ENCODE measurements around the gene PRSS27. TPM values are rescaled to one million over a fixed set of nuclear protein-coding genes. Genes with fewer than 3 reads are reported as not detected.

PRSS27 gene
- total RNA-seq, 1 donor from 2014 or later = 2.3 TPM

DNA sequence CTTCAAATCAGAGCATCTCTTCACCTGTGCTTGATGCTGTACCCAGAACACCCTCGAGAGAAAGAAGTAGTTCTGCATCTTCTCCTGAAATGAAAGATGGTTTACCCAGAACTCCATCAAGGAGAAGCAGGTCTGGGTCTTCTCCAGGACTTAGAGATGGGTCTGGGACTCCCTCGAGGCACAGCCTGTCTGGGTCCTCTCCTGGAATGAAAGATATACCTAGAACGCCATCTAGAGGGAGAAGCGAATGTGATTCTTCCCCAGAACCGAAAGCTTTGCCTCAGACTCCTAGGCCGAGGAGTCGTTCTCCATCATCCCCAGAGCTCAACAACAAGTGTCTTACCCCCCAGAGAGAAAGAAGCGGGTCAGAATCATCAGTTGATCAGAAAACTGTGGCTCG, 44.7 kb upstream of the PRSS27 start:
- H3K36me3 ChIP-seq (ENCODE audit: insufficient read depth, low read length) = peaks cover 96% of the 10 kb centered on the region
- H3K27ac Mint-ChIP-seq (ENCODE audit: unreplicated experiment) = no peak overlapping the region
- H2AFZ ChIP-seq (ENCODE audit: low read depth, low read length) = no peak overlapping the region
- H3K4me2 ChIP-seq (ENCODE audit: low read length) = no peak overlapping the region
- TF ChIP-seq, protein P1, sequence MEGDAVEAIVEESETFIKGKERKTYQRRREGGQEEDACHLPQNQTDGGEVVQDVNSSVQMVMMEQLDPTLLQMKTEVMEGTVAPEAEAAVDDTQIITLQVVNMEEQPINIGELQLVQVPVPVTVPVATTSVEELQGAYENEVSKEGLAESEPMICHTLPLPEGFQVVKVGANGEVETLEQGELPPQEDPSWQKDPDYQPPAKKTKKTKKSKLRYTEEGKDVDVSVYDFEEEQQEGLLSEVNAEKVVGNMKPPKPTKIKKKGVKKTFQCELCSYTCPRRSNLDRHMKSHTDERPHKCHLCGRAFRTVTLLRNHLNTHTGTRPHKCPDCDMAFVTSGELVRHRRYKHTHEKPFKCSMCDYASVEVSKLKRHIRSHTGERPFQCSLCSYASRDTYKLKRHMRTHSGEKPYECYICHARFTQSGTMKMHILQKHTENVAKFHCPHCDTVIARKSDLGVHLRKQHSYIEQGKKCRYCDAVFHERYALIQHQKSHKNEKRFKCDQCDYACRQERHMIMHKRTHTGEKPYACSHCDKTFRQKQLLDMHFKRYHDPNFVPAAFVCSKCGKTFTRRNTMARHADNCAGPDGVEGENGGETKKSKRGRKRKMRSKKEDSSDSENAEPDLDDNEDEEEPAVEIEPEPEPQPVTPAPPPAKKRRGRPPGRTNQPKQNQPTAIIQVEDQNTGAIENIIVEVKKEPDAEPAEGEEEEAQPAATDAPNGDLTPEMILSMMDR (IDR thresholded peaks at IDR 0.05; ENCODE audit: insufficient read depth, low read depth, low read length) = no peak
- TF ChIP-seq EZH2 (IDR thresholded peaks at IDR 0.05; ENCODE audit: insufficient read depth, low read length) = no peak
- H3K79me2 ChIP-seq (ENCODE audit: insufficient read depth, low read length) = peaks cover 100% of the 10 kb centered on the region
- H3K4me3 Mint-ChIP-seq (ENCODE audit: unreplicated experiment) = no peak overlapping the region
- H3K4me1 Mint-ChIP-seq (ENCODE audit: low read depth, unreplicated experiment) = peaks cover 3% of the 10 kb centered on the region
- peaks cover 100% of the 10 kb centered on the region for H4K20me1 ChIP-seq (ENCODE audit: insufficient read depth, low read length)
- H3K36me3 Mint-ChIP-seq (ENCODE audit: low read depth, unreplicated experiment) = peaks cover 81% of the 10 kb centered on the region
- H3K9me3 ChIP-seq (ENCODE audit: insufficient read depth, low read depth, low read length) = peaks cover 2% of the 10 kb centered on the region
- no peaks in the 10 kb centered on the region for H3K4me1 ChIP-seq (ENCODE audit: insufficient read depth, low read length)
- no peaks in the 10 kb centered on the region for H3K27me3 ChIP-seq (ENCODE audit: insufficient read depth, low read length)
- no peak for FAIRE-seq
- no peaks in the 10 kb centered on the region for H3K27me3 Mint-ChIP-seq (ENCODE audit: low read depth, unreplicated experiment)
- peaks cover 2% of the 10 kb centered on the region for H3K9me3 Mint-ChIP-seq (ENCODE audit: unreplicated experiment)
- H3K27ac ChIP-seq (ENCODE audit: low read depth, low read length) = no peak overlapping the region
- no peak for DNase-seq (ENCODE audit: low read depth)
- H3K4me3 ChIP-seq (ENCODE audit: insufficient read depth, low read depth, low read length) = no peak overlapping the region
- H3K9ac ChIP-seq (ENCODE audit: low read length) = no peak overlapping the region

DNA sequence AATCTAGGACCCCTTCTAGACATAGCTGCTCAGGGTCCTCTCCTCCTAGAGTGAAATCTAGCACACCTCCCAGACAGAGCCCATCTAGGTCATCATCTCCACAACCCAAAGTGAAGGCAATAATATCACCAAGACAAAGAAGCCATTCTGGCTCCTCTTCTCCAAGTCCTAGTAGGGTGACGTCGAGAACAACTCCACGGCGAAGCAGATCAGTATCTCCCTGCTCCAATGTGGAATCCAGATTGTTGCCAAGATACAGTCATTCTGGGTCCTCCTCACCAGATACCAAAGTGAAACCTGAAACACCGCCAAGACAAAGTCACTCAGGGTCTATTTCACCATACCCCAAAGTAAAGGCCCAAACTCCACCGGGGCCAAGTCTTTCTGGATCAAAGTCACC, 43.1 kb upstream of the PRSS27 start:
- Mint-ChIP-seq H3K36me3 (ENCODE audit: low read depth, unreplicated experiment) (peaks cover 79% of the 10 kb centered on the region), H3K27me3 (ENCODE audit: low read depth, unreplicated experiment) (no peaks in the 10 kb centered on the region), H3K4me1 (ENCODE audit: low read depth, unreplicated experiment) (peaks cover 3% of the 10 kb centered on the region), H3K9me3 (ENCODE audit: unreplicated experiment) (peaks cover 2% of the 10 kb centered on the region), H3K4me3 (ENCODE audit: unreplicated experiment) (no peak overlapping the region), H3K27ac (ENCODE audit: unreplicated experiment) (no peak overlapping the region)
- peaks cover 100% of the 10 kb centered on the region for H3K79me2 ChIP-seq (ENCODE audit: insufficient read depth, low read length)
- peaks cover 2% of the 10 kb centered on the region for H3K9me3 ChIP-seq (ENCODE audit: insufficient read depth, low read depth, low read length)
- no peak overlapping the region for H3K4me3 ChIP-seq (ENCODE audit: insufficient read depth, low read depth, low read length)
- H3K36me3 ChIP-seq (ENCODE audit: insufficient read depth, low read length) = peaks cover 100% of the 10 kb centered on the region
- FAIRE-seq = no peak
- H3K4me1 ChIP-seq (ENCODE audit: insufficient read depth, low read length) = no peaks in the 10 kb centered on the region
- no peak overlapping the region for H3K27ac ChIP-seq (ENCODE audit: low read depth, low read length)
- no peak for DNase-seq (ENCODE audit: low read depth)
- peaks cover 100% of the 10 kb centered on the region for H4K20me1 ChIP-seq (ENCODE audit: insufficient read depth, low read length)
- H3K4me2 ChIP-seq (ENCODE audit: low read length) = no peak overlapping the region
- no peak overlapping the region for H3K9ac ChIP-seq (ENCODE audit: low read length)
- no peak overlapping the region for H2AFZ ChIP-seq (ENCODE audit: low read depth, low read length)
- TF ChIP-seq EZH2 (IDR thresholded peaks at IDR 0.05; ENCODE audit: insufficient read depth, low read length) = no peak
- TF ChIP-seq, protein P1 (IDR thresholded peaks at IDR 0.05; ENCODE audit: insufficient read depth, low read depth, low read length) = no peak
- no peaks in the 10 kb centered on the region for H3K27me3 ChIP-seq (ENCODE audit: insufficient read depth, low read length)

DNA sequence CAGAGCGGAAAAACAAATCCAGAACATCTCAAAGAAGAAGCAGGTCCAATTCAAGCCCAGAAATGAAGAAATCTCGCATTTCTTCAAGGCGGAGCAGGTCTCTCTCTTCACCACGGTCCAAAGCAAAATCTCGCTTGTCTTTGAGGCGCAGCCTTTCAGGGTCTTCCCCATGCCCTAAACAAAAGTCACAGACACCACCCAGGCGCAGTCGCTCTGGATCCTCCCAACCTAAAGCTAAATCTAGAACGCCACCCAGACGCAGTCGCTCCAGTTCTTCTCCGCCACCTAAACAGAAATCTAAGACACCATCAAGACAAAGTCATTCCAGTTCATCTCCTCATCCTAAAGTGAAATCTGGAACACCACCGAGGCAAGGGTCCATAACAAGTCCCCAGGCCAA, 42.7 kb upstream of the PRSS27 start:
- Histone ChIP-seq H3K4me3 (ENCODE audit: insufficient read depth, low read depth, low read length) (no peak overlapping the region), H4K20me1 (ENCODE audit: insufficient read depth, low read length) (peaks cover 100% of the 10 kb centered on the region), H3K36me3 (ENCODE audit: insufficient read depth, low read length) (peaks cover 100% of the 10 kb centered on the region), H3K27ac (ENCODE audit: low read depth, low read length) (no peak overlapping the region), H3K27me3 (ENCODE audit: insufficient read depth, low read length) (no peaks in the 10 kb centered on the region), H3K9me3 (ENCODE audit: insufficient read depth, low read depth, low read length) (peaks cover 2% of the 10 kb centered on the region), H3K4me2 (ENCODE audit: low read length) (no peak overlapping the region), H3K79me2 (ENCODE audit: insufficient read depth, low read length) (peaks cover 100% of the 10 kb centered on the region), H3K9ac (ENCODE audit: low read length) (no peak overlapping the region), H3K4me1 (ENCODE audit: insufficient read depth, low read length) (no peaks in the 10 kb centered on the region), H2AFZ (ENCODE audit: low read depth, low read length) (no peak overlapping the region)
- Mint-ChIP-seq H3K9me3 (ENCODE audit: unreplicated experiment) (peaks cover 2% of the 10 kb centered on the region), H3K27ac (ENCODE audit: unreplicated experiment) (no peak overlapping the region), H3K4me1 (ENCODE audit: low read depth, unreplicated experiment) (peaks cover 3% of the 10 kb centered on the region), H3K4me3 (ENCODE audit: unreplicated experiment) (no peak overlapping the region), H3K27me3 (ENCODE audit: low read depth, unreplicated experiment) (no peaks in the 10 kb centered on the region), H3K36me3 (ENCODE audit: low read depth, unreplicated experiment) (peaks cover 79% of the 10 kb centered on the region)
- DNase-seq (ENCODE audit: low read depth) (no peak), FAIRE-seq (no peak)
- no peak for TF ChIP-seq EZH2 (IDR thresholded peaks at IDR 0.05; ENCODE audit: insufficient read depth, low read length)
- TF ChIP-seq, protein P1 (IDR thresholded peaks at IDR 0.05; ENCODE audit: insufficient read depth, low read depth, low read length) = no peak

Data from astrocyte (in vitro differentiated cells and primary cell).